Mesendoderm (in vitro differentiated cells): Measurements from ENCODE around the gene PIEZO1.

Experiments
- DNase-seq: peaks from one replicate; pipeline ENCODE4 v3.0.0; 2013
- H2AK5ac ChIP-seq: 2 replicates; pipeline ENCODE4 v1.6.1; 2013; ENCODE audit warnings: low read length, inconsistent platforms
- H2BK120ac ChIP-seq: 2 replicates; pipeline ENCODE4 v1.6.1; 2013; ENCODE audit warnings: low read depth, mild to moderate bottlenecking, low read length, moderate library complexity, mixed read lengths
- H2BK15ac ChIP-seq: replicated peaks from 2 replicates; pipeline ENCODE4 v1.6.1; 2013; ENCODE audit warnings: low read depth, mild to moderate bottlenecking, moderate library complexity
- H2BK5ac ChIP-seq: 2 replicates; pipeline ENCODE4 v1.6.1; 2013; ENCODE audit warnings: low read length, inconsistent platforms
- H3K18ac ChIP-seq: 2 replicates; pipeline ENCODE4 v1.6.1; 2013; ENCODE audit warnings: mild to moderate bottlenecking, low read length, mixed read lengths
- H3K23ac ChIP-seq: one replicate; pipeline ENCODE4 v1.6.1; 2013; ENCODE audit warnings: low read length
- H3K27ac ChIP-seq: 2 replicates; pipeline ENCODE4 v1.5.1; 2013; ENCODE audit warnings: low read depth, mild to moderate bottlenecking, inconsistent platforms, low read length, moderate library complexity
- H3K27me3 ChIP-seq: 2 replicates; pipeline ENCODE4 v1.6.1; 2013; ENCODE audit warnings: low read length, control low read depth, mild to moderate bottlenecking, inconsistent platforms; ENCODE audit not compliant: insufficient read depth, poor library complexity
- H3K36me3 ChIP-seq: 2 replicates; pipeline ENCODE4 v1.6.1; 2013; ENCODE audit warnings: low read length, inconsistent platforms; ENCODE audit not compliant: control insufficient read depth, insufficient read depth
- H3K4ac ChIP-seq: one replicate; pipeline ENCODE4 v1.6.1; 2013; ENCODE audit warnings: low read depth, mild to moderate bottlenecking, low read length, moderate library complexity
- H3K4me1 ChIP-seq: 2 replicates; pipeline ENCODE4 v1.6.1; 2013; ENCODE audit warnings: low read depth, low read length, inconsistent platforms; ENCODE audit not compliant: control insufficient read depth
- H3K4me2 ChIP-seq: 2 replicates; pipeline ENCODE4 v1.6.1; 2013; ENCODE audit warnings: low read length
- H3K4me3 ChIP-seq: 2 replicates; pipeline ENCODE4 v1.5.1; 2013; ENCODE audit warnings: mild to moderate bottlenecking, low read length
- H3K56ac ChIP-seq: one replicate; pipeline ENCODE4 v1.6.1; 2013; ENCODE audit warnings: low read length
- H3K79me1 ChIP-seq: 2 replicates; pipeline ENCODE4 v1.6.1; 2013; ENCODE audit warnings: low read length, inconsistent platforms
- H3K79me2 ChIP-seq: 2 replicates; pipeline ENCODE4 v1.6.1; 2013; ENCODE audit warnings: mild to moderate bottlenecking, low read length; ENCODE audit not compliant: control insufficient read depth, insufficient read depth
- H3K9ac ChIP-seq: 2 replicates; pipeline ENCODE4 v1.6.1; 2013; ENCODE audit warnings: low read length, inconsistent platforms
- H4K5ac ChIP-seq: one replicate; pipeline ENCODE4 v1.6.1; 2013; ENCODE audit warnings: low read length
- H4K8ac ChIP-seq: one replicate; pipeline ENCODE4 v1.6.1; 2013; ENCODE audit warnings: low read depth, mild to moderate bottlenecking, control low read depth, low read length, moderate library complexity
- WGBS: extraction: QIAGEN DNeasy Blood & Tissue Kit; methylation state at CpG from one replicate; pipeline ENCODE4 v1.1.7; 2013; ENCODE audit warnings: low lambda C conversion rate, missing lambda C conversion rate; ENCODE audit not compliant: insufficient coverage; ENCODE audit errors: extremely low coverage; 5-methylcytosine and 5-hydroxymethylcytosine counted together

PIEZO1 gene

DNA sequence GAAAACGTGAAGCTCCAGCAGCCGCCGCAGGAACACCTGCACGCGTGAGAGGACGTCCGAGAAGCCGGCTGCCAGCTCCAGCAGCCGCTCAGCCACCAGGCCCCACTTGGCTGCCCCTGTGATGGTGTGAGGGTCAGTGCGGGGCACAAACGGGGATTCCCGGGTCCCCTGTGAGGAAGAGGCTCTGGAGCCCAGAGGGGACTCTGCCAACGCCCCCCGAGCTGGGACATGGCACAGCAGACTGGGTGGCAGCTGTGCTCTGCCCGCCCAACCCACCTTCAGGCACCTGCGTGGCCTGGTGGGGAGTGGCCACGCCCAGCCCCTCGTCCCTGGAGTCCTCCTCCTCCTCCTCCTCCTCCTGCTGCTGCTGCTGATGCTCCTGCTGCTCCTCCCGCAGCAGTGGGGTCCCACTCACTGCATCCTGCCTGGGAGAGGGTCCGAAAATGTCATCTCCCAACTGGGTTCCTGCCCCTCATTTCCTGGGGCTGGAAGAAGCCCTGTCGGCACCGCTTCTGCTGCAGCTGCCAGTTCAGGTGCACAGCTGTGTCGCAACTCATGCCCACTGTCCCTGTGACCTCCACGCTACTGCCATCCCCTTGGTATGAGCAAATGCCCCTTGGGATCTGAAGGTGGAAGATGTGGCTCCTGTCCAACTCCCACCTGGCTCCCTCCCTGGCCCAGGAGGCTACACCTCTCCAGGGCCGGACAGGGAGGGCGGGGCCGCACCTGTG, 51.2 kb downstream of the PIEZO1 start:
- Histone ChIP-seq H3K4me1 (no peaks in the 10 kb centered on the region), H3K9ac (no peak overlapping the region), H3K36me3 (peaks cover 3% of the 10 kb centered on the region), H3K4ac (no peak overlapping the region), H2AK5ac (no peak overlapping the region), H4K5ac (no peak overlapping the region), H3K4me3 (no peak overlapping the region), H2BK5ac (no peak overlapping the region), H3K23ac (no peak overlapping the region), H4K8ac (no peak overlapping the region), H3K79me2 (no peaks in the 10 kb centered on the region), H3K27me3 (no peaks in the 10 kb centered on the region), H3K56ac (no peak overlapping the region), H2BK15ac (no peak overlapping the region), H3K27ac (no peak overlapping the region), H3K18ac (no peak overlapping the region), H3K4me2 (no peak overlapping the region), H2BK120ac (no peak overlapping the region), H3K79me1 (no peaks in the 10 kb centered on the region)
- WGBS, result no CpG with 5 or more reads among the region's 27 CpGs
- DNase-seq, result no peak

- H3K4me2 ChIP-seq, result no peak overlapping the region
- H3K79me1 ChIP-seq, result no peaks in the 10 kb centered on the region
- no peak overlapping the region for H3K4me3 ChIP-seq
- H4K5ac ChIP-seq, result no peak overlapping the region
- H3K27me3 ChIP-seq, result no peaks in the 10 kb centered on the region
- no peaks in the 10 kb centered on the region for H3K79me2 ChIP-seq
- H2BK120ac ChIP-seq, result no peak overlapping the region
- H2BK5ac ChIP-seq, result no peak overlapping the region
- no peak overlapping the region for H3K18ac ChIP-seq
- H3K36me3 ChIP-seq, result peaks cover 3% of the 10 kb centered on the region
- H3K9ac ChIP-seq, result no peak overlapping the region
- no peak for DNase-seq
- no CpG with 5 or more reads among the region's 13 CpGs for WGBS
- no peak overlapping the region for H2AK5ac ChIP-seq
- H2BK15ac ChIP-seq, result no peak overlapping the region
- H3K4me1 ChIP-seq, result no peaks in the 10 kb centered on the region
- no peak overlapping the region for H3K4ac ChIP-seq
- H3K23ac ChIP-seq, result no peak overlapping the region
- H4K8ac ChIP-seq, result no peak overlapping the region
- H3K56ac ChIP-seq, result no peak overlapping the region
- no peak overlapping the region for H3K27ac ChIP-seq
Measured at GRCh38 chr16:88732961-88733294, 52.1 kb downstream of the PIEZO1 start.

DNA sequence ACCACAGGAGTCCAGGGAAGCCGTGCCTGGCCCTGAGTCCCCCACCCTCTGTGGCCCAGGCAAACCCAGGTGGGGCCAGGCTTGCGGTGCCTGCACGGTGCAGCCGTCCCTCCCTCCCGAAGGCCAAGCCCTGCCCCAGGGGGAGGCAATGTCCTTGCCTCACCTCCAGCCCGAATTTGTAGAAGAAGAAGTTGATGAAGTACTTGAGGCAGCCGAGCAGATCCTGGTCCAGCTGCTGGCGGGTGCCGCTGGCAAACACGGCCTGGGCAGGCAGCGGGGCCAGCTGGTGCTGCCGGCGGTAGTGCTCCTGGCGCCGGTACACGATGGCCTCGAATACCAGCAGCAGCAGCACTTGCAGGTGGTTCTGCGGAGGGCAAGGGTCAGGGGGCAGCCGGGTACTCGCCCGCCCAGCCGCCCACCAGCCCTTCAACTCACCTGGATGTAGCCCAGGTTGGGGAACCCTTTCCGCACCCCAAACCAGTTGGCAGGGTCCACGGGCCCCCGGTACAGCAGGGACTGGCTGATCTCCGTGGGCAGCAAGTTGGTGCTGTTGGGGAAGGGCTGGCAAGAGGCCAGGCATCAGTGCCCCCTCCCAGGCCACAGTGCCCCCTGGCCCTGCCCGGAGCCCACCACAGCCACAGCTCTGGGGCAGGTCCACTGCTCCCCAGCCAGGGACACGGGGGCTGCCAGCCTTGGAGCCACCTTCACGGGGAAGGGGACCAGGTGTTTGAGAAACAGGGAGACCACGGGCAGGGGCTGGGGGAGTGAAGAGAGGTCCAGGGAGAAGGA, 52.7 kb downstream of the PIEZO1 start:
- Histone ChIP-seq H2BK5ac (no peak overlapping the region), H3K56ac (no peak overlapping the region), H4K5ac (no peak overlapping the region), H2BK120ac (no peak overlapping the region), H3K4me1 (no peaks in the 10 kb centered on the region), H3K79me1 (no peaks in the 10 kb centered on the region), H3K4ac (no peak overlapping the region), H3K23ac (no peak overlapping the region), H3K79me2 (no peaks in the 10 kb centered on the region), H3K18ac (no peak overlapping the region), H4K8ac (no peak overlapping the region), H3K4me3 (no peak overlapping the region), H3K27me3 (no peaks in the 10 kb centered on the region), H2BK15ac (no peak overlapping the region), H3K4me2 (no peak overlapping the region), H3K36me3 (peaks cover 3% of the 10 kb centered on the region), H3K9ac (no peak overlapping the region), H3K27ac (no peak overlapping the region), H2AK5ac (no peak overlapping the region)
- DNase-seq, result no peak
- no CpG with 5 or more reads among the region's 30 CpGs for WGBS

DNA sequence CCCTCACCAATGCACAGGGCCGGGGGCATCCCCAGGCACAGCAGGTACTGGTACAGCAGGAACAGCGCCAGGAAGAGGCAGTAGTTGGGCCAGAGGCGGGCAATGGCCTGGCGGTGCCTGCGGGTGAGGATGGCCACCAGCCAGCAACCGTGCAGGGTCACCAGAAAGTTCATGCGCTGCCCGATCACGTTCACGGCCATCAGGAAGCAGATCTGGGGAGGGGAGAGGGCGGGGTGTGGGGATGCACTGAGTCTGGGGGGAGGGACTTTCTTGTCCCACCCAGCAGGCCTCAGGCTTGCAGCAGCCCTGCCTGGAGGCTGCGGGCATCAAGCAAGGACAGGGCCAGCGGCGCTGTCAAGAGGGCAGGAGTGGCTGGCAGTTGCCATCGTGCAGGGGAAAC, 53.3 kb downstream of the PIEZO1 start:
- WGBS, result no CpG with 5 or more reads among the region's 15 CpGs
- no peak overlapping the region for H2BK120ac ChIP-seq
- no peaks in the 10 kb centered on the region for H3K79me1 ChIP-seq
- no peak overlapping the region for H3K4me3 ChIP-seq
- no peak overlapping the region for H3K18ac ChIP-seq
- H3K27ac ChIP-seq, result no peak overlapping the region
- H2BK5ac ChIP-seq, result no peak overlapping the region
- no peak for DNase-seq
- H3K4me1 ChIP-seq, result no peaks in the 10 kb centered on the region
- no peak overlapping the region for H2AK5ac ChIP-seq
- no peak overlapping the region for H4K5ac ChIP-seq
- no peak overlapping the region for H3K4ac ChIP-seq
- peaks cover 3% of the 10 kb centered on the region for H3K36me3 ChIP-seq
- H3K23ac ChIP-seq, result no peak overlapping the region
- H3K4me2 ChIP-seq, result no peak overlapping the region
- H3K79me2 ChIP-seq, result no peaks in the 10 kb centered on the region
- H2BK15ac ChIP-seq, result no peak overlapping the region
- H3K56ac ChIP-seq, result no peak overlapping the region
- H4K8ac ChIP-seq, result no peak overlapping the region
- no peak overlapping the region for H3K9ac ChIP-seq
- H3K27me3 ChIP-seq, result no peaks in the 10 kb centered on the region

- WGBS, result no CpG with 5 or more reads among the region's 34 CpGs
- no peak overlapping the region for H3K27ac ChIP-seq
Measured at GRCh38 chr16:88730632-88731607, 54.1 kb downstream of the PIEZO1 start.

More at GRCh38 chr16:88730632-88731607, 54.1 kb downstream of the PIEZO1 start:
- Histone ChIP-seq H3K27me3 (no peaks in the 10 kb centered on the region), H3K36me3 (peaks cover 1% of the 10 kb centered on the region), H4K8ac (no peak overlapping the region), H3K56ac (no peak overlapping the region), H3K4ac (no peak overlapping the region), H3K9ac (no peak overlapping the region), H3K4me1 (no peaks in the 10 kb centered on the region), H2BK15ac (no peak overlapping the region), H3K23ac (no peak overlapping the region), H2AK5ac (no peak overlapping the region), H2BK5ac (no peak overlapping the region), H3K4me2 (no peak overlapping the region), H3K79me2 (no peaks in the 10 kb centered on the region), H3K18ac (no peak overlapping the region), H2BK120ac (no peak overlapping the region), H4K5ac (no peak overlapping the region), H3K4me3 (no peak overlapping the region), H3K79me1 (no peaks in the 10 kb centered on the region)
- no peak for DNase-seq
